Gastrocnemius medialis (tissue), 4 donors: ENCODE measurements around the gene METTL8. TPM values are rescaled to one million over a fixed set of nuclear protein-coding genes. Genes with fewer than 3 reads are reported as not detected.

Source experiments
- ATAC-seq, 2 donors: fragments of 150-250 bp; one replicate each; pipeline ENCODE4 v1.9.1; 2016
- DNase-seq, 2 donors: peaks; one replicate each; pipeline ENCODE4 v3.0.0-alpha.2; 2019
- H3K27ac ChIP-seq, 4 donors: fragments of 200-600 bp; sonication (generic); 1 replicate in 1 of 4; 2 replicates in 3 of 4; pipeline ENCODE4 v1.5.1; 2016 to 2018; ENCODE audit warnings: mild to moderate bottlenecking in 2 of 4, moderate library complexity in 1 of 4
- H3K27me3 ChIP-seq, 3 donors: fragments of 200-600 bp; sonication (generic) in 2 of 3; 1 replicate in 1 of 3; 2 replicates in 2 of 3; pipeline versions ENCODE4 v1.5.1 to v1.6.0; 2016 to 2019; ENCODE audit warnings: mild to moderate bottlenecking in 1 of 3, moderate library complexity in 1 of 3
- H3K36me3 ChIP-seq, 2 donors: fragments of 200-600 bp; sonication (generic) in 1 of 2; one replicate each; pipeline ENCODE4 v1.5.1; 2017 to 2018
- H3K4me1 ChIP-seq, 2 donors: fragments of 200-600 bp; sonication (generic) in 1 of 2; one replicate each; pipeline ENCODE4 v1.5.1; 2016 to 2017; ENCODE audit warnings: mild to moderate bottlenecking in 2 of 2
- H3K4me3 ChIP-seq, 4 donors: fragments of 200-600 bp; sonication (generic) in 3 of 4; 1 replicate in 1 of 4; 2 replicates in 3 of 4; pipeline ENCODE4 v1.5.1; 2016 to 2019; ENCODE audit warnings: mild to moderate bottlenecking in 2 of 4
- H3K9me3 ChIP-seq, 3 donors: fragments of 200-600 bp; sonication (generic) in 2 of 3; 1 replicate in 1 of 3; 2 replicates in 2 of 3; pipeline ENCODE4 v1.5.1; 2016 to 2019
- CTCF ChIP-seq, 5 experiments: fragments of 450-650 bp in 3 of 5; fragments of 200-600 bp in 2 of 5; sonication (generic) in 2 of 5; IDR thresholded peaks in 4 of 5; conservative IDR thresholded peaks in 1 of 5; 1 replicate in 4 of 5; 2 replicates in 1 of 5; pipeline ENCODE4 v1.5.1; 2016 to 2019; ENCODE audit warnings: antibody characterized with exemption in 5 of 5, mild to moderate bottlenecking in 3 of 5, moderate library complexity in 3 of 5
- POLR2A ChIP-seq, 2 donors: fragments of 450-650 bp; IDR thresholded peaks; one replicate each; pipeline ENCODE4 v1.6.1; 2017; ENCODE audit warnings: antibody characterized with exemption in 2 of 2, mild to moderate bottlenecking in 2 of 2, moderate library complexity in 2 of 2
- in situ Hi-C, 4 donors: fragments of 200-750 bp; cut with MboI; loops; one replicate each; pipeline versions ENCODE4 v1.15.0 to v1.8.0; 2017; ENCODE audit warnings: low sequenced_read_pairs in 4 of 4
- intact Hi-C: fragments of 100-400 bp; cut with DNase I; formaldehyde crosslinking; loops from one replicate; pipeline ENCODE4 v1.15.1; 2023; ENCODE audit warnings: low total_unique reads
- total RNA-seq, 4 donors: library from RNA; depleted of rRNA; stranded (reverse); fragments of >200 nt; gene quantifications; one replicate each; pipeline versions ENCODE4 v1.1.0 to v1.2.3, GENCODE V29; 2016

The METTL8 gene
- total RNA-seq, 4 donors from 2014 or later = 10.3 to 22.0 (median 11.0) TPM

- no peaks in the 10 kb centered on the region for H3K9me3 ChIP-seq
- no peak for ATAC-seq
- peaks cover 3 to 37% of the 10 kb centered on the region in 2 donors for H3K36me3 ChIP-seq
- in situ Hi-C loops = no loop called here
- H3K4me1 ChIP-seq = no peaks in the 10 kb centered on the region
- H3K4me3 ChIP-seq = no peak overlapping the region
- no peak for DNase-seq
- no peak overlapping the region for H3K27ac ChIP-seq
- H3K27me3 ChIP-seq = no peaks in the 10 kb centered on the region
- intact Hi-C loops = no loop called here
- no peak for TF ChIP-seq POLR2A (IDR thresholded peaks at IDR 0.05)
- TF ChIP-seq CTCF (IDR thresholded peaks at IDR 0.05 in 4 of 5, conservative IDR thresholded peaks at IDR 0.05 in 1 of 5) = no peak
These were observed 45.5 kb upstream of the METTL8 start for GRCh38 chr2:171479154-171479814.

- intact Hi-C loops = no loop called here
These were observed 44.6 kb upstream of the METTL8 start for GRCh38 chr2:171478345-171478744.

GRCh38 chr2:171475979-171476378 is 42.2 kb upstream of the METTL8 start:
- peaks cover 3 to 53% of the 10 kb centered on the region in 2 donors for H3K36me3 ChIP-seq

More at GRCh38 chr2:171478345-171478744, 44.6 kb upstream of the METTL8 start:
- Histone ChIP-seq H3K27me3 (no peaks in the 10 kb centered on the region), H3K4me3 (no peak overlapping the region), H3K4me1 (no peaks in the 10 kb centered on the region), H3K36me3 (peaks cover 3 to 46% of the 10 kb centered on the region in 2 donors), H3K27ac (no peak overlapping the region), H3K9me3 (no peaks in the 10 kb centered on the region)
- DNase-seq (no peak), ATAC-seq (no peak)
- TF ChIP-seq CTCF (IDR thresholded peaks at IDR 0.05 in 4 of 5, conservative IDR thresholded peaks at IDR 0.05 in 1 of 5) (no peak), POLR2A (IDR thresholded peaks at IDR 0.05) (no peak)
- in situ Hi-C loops = no loop called here

GRCh38 chr2:171470129-171470528 is 36.3 kb upstream of the METTL8 start:
- in situ Hi-C loops = no loop called here
- peaks cover 4 to 64% of the 10 kb centered on the region in 2 donors for H3K36me3 ChIP-seq

More at GRCh38 chr2:171475979-171476378, 42.2 kb upstream of the METTL8 start:
- intact Hi-C loops = no loop called here
- no peak for DNase-seq
- no peak for TF ChIP-seq CTCF (IDR thresholded peaks at IDR 0.05 in 4 of 5, conservative IDR thresholded peaks at IDR 0.05 in 1 of 5)
- no peak for TF ChIP-seq POLR2A (IDR thresholded peaks at IDR 0.05)
- Histone ChIP-seq H3K27me3 (no peaks in the 10 kb centered on the region), H3K27ac (no peak overlapping the region), H3K9me3 (no peaks in the 10 kb centered on the region), H3K4me3 (no peak overlapping the region), H3K4me1 (no peaks in the 10 kb centered on the region)
- no peak for ATAC-seq
- in situ Hi-C loops = no loop called here

More at GRCh38 chr2:171470129-171470528, 36.3 kb upstream of the METTL8 start:
- no peaks in the 10 kb centered on the region for H3K9me3 ChIP-seq
- TF ChIP-seq CTCF (IDR thresholded peaks at IDR 0.05 in 4 of 5, conservative IDR thresholded peaks at IDR 0.05 in 1 of 5) = no peak
- TF ChIP-seq POLR2A (IDR thresholded peaks at IDR 0.05) = no peak
- H3K4me3 ChIP-seq = no peak overlapping the region
- no peaks in the 10 kb centered on the region for H3K27me3 ChIP-seq
- intact Hi-C loops = no loop called here
- DNase-seq = no peak
- H3K27ac ChIP-seq = no peak overlapping the region
- no peak for ATAC-seq
- no peaks in the 10 kb centered on the region for H3K4me1 ChIP-seq
